ENCODE data around the gene UBE2R2. TPM values are rescaled to one million over a fixed set of nuclear protein-coding genes. Genes with fewer than 3 reads are reported as not detected.
"Not testable (repeated sequence)": the region's sequence is repeated elsewhere in the genome, so short reads cannot be mapped to it uniquely, and the experiment has no call there.

The UBE2R2 gene
- total RNA-seq, 4 donors from 2014 or later: 32.5 to 47.3 (median 41.9) TPM

DNA sequence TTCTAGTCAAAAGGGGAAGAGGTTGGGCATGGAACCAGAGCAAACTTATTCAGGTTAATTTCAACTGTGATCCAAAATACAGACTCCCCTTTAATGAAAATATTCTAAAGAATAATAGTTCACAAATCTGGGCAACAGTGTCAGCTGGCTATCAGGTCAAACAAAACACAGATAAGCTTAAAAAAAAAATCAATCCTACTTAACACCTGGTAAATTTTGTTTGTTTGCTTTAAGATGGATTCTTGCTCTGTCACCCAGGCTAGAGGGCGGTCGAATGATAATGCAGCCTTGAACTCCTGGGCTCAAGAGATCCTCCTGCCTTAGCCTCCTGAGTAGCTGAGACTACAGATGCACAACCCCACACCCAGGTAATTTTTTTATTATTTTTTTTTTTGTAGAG lies 142.8 kb downstream of the UBE2R2 start:
- DNase-seq: no peak
- H3K27ac ChIP-seq: no peak overlapping the region
- in situ Hi-C loops (cut with MboI; ENCODE audit: low sequenced_read_pairs in 4 of 4) (no loop called here), intact Hi-C loops (cut with DNase I; ENCODE audit: low total_unique reads) (no loop called here)
- no peaks in the 10 kb centered on the region for H3K4me1 ChIP-seq
- H3K9me3 ChIP-seq: no peaks in the 10 kb centered on the region
- peaks cover 0 to 30% of the 10 kb centered on the region in 2 donors for H3K36me3 ChIP-seq
- H3K4me3 ChIP-seq: no peak overlapping the region
- H3K27me3 ChIP-seq: no peaks in the 10 kb centered on the region
- ATAC-seq: no peak
- TF ChIP-seq, protein P1, sequence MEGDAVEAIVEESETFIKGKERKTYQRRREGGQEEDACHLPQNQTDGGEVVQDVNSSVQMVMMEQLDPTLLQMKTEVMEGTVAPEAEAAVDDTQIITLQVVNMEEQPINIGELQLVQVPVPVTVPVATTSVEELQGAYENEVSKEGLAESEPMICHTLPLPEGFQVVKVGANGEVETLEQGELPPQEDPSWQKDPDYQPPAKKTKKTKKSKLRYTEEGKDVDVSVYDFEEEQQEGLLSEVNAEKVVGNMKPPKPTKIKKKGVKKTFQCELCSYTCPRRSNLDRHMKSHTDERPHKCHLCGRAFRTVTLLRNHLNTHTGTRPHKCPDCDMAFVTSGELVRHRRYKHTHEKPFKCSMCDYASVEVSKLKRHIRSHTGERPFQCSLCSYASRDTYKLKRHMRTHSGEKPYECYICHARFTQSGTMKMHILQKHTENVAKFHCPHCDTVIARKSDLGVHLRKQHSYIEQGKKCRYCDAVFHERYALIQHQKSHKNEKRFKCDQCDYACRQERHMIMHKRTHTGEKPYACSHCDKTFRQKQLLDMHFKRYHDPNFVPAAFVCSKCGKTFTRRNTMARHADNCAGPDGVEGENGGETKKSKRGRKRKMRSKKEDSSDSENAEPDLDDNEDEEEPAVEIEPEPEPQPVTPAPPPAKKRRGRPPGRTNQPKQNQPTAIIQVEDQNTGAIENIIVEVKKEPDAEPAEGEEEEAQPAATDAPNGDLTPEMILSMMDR (IDR thresholded peaks at IDR 0.05 in 4 of 5, conservative IDR thresholded peaks at IDR 0.05 in 1 of 5): no peak
- TF ChIP-seq POLR2A (IDR thresholded peaks at IDR 0.05): no peak

GRCh38 chr9:33962468-33962867 lies 145.5 kb downstream of the UBE2R2 start:
- H3K27me3 ChIP-seq; intact Hi-C loops (cut with DNase I; ENCODE audit: low total_unique reads); H3K9me3 ChIP-seq; in situ Hi-C loops (cut with MboI; ENCODE audit: low sequenced_read_pairs in 4 of 4); H3K27ac ChIP-seq; DNase-seq; H3K4me1 ChIP-seq; ATAC-seq; H3K4me3 ChIP-seq: not testable (repeated sequence)
- H3K36me3 ChIP-seq: peaks cover 0 to 24% of the 10 kb centered on the region in 2 donors

- DNase-seq: no peak
- no peaks in the 10 kb centered on the region for H3K4me1 ChIP-seq
- H3K27me3 ChIP-seq: no peaks in the 10 kb centered on the region
- no peak overlapping the region for H3K27ac ChIP-seq
- no peak for ATAC-seq
- no peaks in the 10 kb centered on the region for H3K9me3 ChIP-seq
- TF ChIP-seq, protein P1 (IDR thresholded peaks at IDR 0.05 in 4 of 5, conservative IDR thresholded peaks at IDR 0.05 in 1 of 5): no peak
- TF ChIP-seq POLR2A (IDR thresholded peaks at IDR 0.05): no peak
- intact Hi-C loops (cut with DNase I; ENCODE audit: low total_unique reads): no loop called here
- peaks cover 0 to 15% of the 10 kb centered on the region in 2 donors for H3K36me3 ChIP-seq
- no peak overlapping the region for H3K4me3 ChIP-seq
- in situ Hi-C loops (cut with MboI; ENCODE audit: low sequenced_read_pairs in 4 of 4): no loop called here
These were observed 147.3 kb downstream of the UBE2R2 start for GRCh38 chr9:33964086-33964768.

Other genes starting within 250 kb of the UBE2R2 start
- gene PRSS3, start 21.6 kb upstream of the UBE2R2 start, total RNA-seq: under 1 TPM in 1 of 4 donors, not detected in 3; 0.46 TPM
- 10 to 100 TPM; 14.6 to 26.6 (median 20.9) TPM for gene UBAP2, start 231.7 kb downstream of the UBE2R2 start, total RNA-seq